AG09309 (cell line): ENCODE data around the gene KRTCAP3.

Experiments used
- DNase-seq: peaks from one replicate; pipeline ENCODE4 v3.0.0-alpha.2; 2010; ENCODE audit warnings: low read depth
- H3K4me3 ChIP-seq: 2 replicates; pipeline ENCODE4 v1.5.1; 2011; ENCODE audit warnings: mild to moderate bottlenecking, low read depth, low read length, moderate library complexity; ENCODE audit not compliant: control insufficient read depth
- CTCF ChIP-seq: IDR thresholded peaks from 2 replicates; pipeline ENCODE4 v1.5.1; 2011; ENCODE audit warnings: mild to moderate bottlenecking, low read depth, low read length, inconsistent platforms; ENCODE audit not compliant: insufficient read depth, control insufficient read depth; ENCODE audit errors: missing control alignments

Gene KRTCAP3

GRCh38 chr2:27451095-27451494, 8.9 kb downstream of the KRTCAP3 start:
- H3K4me3 ChIP-seq: no peak overlapping the region
- no peak for DNase-seq
- no peak for TF ChIP-seq CTCF

- no peak for TF ChIP-seq CTCF
- no peak for DNase-seq
- no peak overlapping the region for H3K4me3 ChIP-seq
Measured at GRCh38 chr2:27453968-27454367, 11.8 kb downstream of the KRTCAP3 start.

- no peak overlapping the region for H3K4me3 ChIP-seq
- DNase-seq: no peak
- no peak for TF ChIP-seq CTCF
Measured at GRCh38 chr2:27461118-27461517, 18.9 kb downstream of the KRTCAP3 start.

GRCh38 chr2:27464443-27464842, 22.3 kb downstream of the KRTCAP3 start:
- DNase-seq: no peak
- TF ChIP-seq CTCF: no peak
- no peak overlapping the region for H3K4me3 ChIP-seq

GRCh38 chr2:27471961-27472360, 29.8 kb downstream of the KRTCAP3 start:
- no peak for TF ChIP-seq CTCF
- no peak overlapping the region for H3K4me3 ChIP-seq
- DNase-seq: no peak

GRCh38 chr2:27485496-27485895, 43.3 kb downstream of the KRTCAP3 start:
- no peak for DNase-seq
- no peak overlapping the region for H3K4me3 ChIP-seq
- no peak for TF ChIP-seq CTCF

GRCh38 chr2:27489118-27489497, 46.9 kb downstream of the KRTCAP3 start:
- no peak for TF ChIP-seq CTCF
- DNase-seq: no peak
- peak overlapping the region; percentile 77 for H3K4me3 ChIP-seq
